Measurements from ENCODE around the gene CIC. TPM values are rescaled to one million over a fixed set of nuclear protein-coding genes. Genes with fewer than 3 reads are reported as not detected.

Gene CIC
- total RNA-seq, 1 experiment from 2014 or later: 54.0 TPM

DNA sequence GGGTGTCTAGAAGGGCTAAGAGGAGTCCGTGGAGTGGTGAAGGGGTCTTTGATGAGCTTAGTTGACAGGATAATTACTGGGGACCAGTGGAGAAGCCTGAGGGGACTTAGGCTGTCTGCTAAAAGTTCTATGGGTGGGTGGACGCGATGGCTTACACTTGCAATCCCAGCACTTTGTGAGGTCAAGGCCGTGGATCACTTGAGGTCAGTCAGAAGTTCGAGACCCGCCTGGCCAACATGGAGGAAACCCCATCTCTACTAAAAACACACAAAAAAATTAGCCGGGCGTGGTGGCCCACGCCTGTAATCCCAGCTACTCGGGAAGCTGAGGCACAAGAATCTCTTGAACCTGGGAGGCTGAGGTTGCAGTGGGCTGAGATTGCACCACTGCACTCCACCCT is 23.8 kb upstream of the CIC start:
- peaks cover 3 to 25% (median 19%) of the 10 kb centered on the region in 3 experiments; a peak in 6 of 7 replicates for H3K36me3 Mint-ChIP-seq (ENCODE audit: insufficient read depth in 1 of 3, low read depth in 3 of 3)
- no peak for TF ChIP-seq CTCF (conservative IDR thresholded peaks at IDR 0.05)
- H3K79me2 ChIP-seq (ENCODE audit: insufficient read depth, low read length): no peaks in the 10 kb centered on the region; the same call in 1 of the 2 replicates

More for the DNA sequence above, 23.8 kb upstream of the CIC start:
- H2AK5ac ChIP-seq (ENCODE audit: insufficient read length, low read length): no peak overlapping the region
- H2BK12ac ChIP-seq (ENCODE audit: insufficient read length, low read depth, low read length): no peak overlapping the region
- H3K4me3 Mint-ChIP-seq: peak overlapping the region in 1 of 2 experiments; percentile 95; a peak in 3 of 5 replicates
- peaks cover 4% of the 10 kb centered on the region for H3K23me2 ChIP-seq (ENCODE audit: insufficient read length, low read depth, low read length, poor library complexity, severe bottlenecking)
- peak overlapping the region; percentile 96 for H3K4me2 ChIP-seq (ENCODE audit: insufficient read depth, insufficient read length, low read length)
- no peak overlapping the region for H4K8ac ChIP-seq (replicated peaks; ENCODE audit: insufficient read length, low read depth, low read length)
- H3K9ac ChIP-seq (ENCODE audit: extremely low read depth, insufficient read length, low read length): no peak overlapping the region
- no peak overlapping the region for H3K18ac ChIP-seq (ENCODE audit: insufficient read length, low read depth, low read length)
- H3K9me3 ChIP-seq (ENCODE audit: control insufficient read depth, low read depth, low read length): no peaks in the 10 kb centered on the region
- H2AFZ ChIP-seq (ENCODE audit: low read length): no peak overlapping the region
- H4K20me1 ChIP-seq (ENCODE audit: control insufficient read depth, insufficient read depth, insufficient read length): no peaks in the 10 kb centered on the region
- H3K79me1 ChIP-seq (ENCODE audit: insufficient read depth, low read depth, low read length, poor library complexity, severe bottlenecking): no peaks in the 10 kb centered on the region
- peaks cover 29 to 38% of the 10 kb centered on the region in 2 experiments for H3K4me1 Mint-ChIP-seq
- no peaks in the 10 kb centered on the region for H3K9me3 Mint-ChIP-seq
- H3T11ph ChIP-seq (ENCODE audit: low read length): no peak overlapping the region
- no peak for DNase-seq
- no peak overlapping the region for H3K14ac ChIP-seq (ENCODE audit: insufficient read depth, low read length)
- no peak overlapping the region for H2BK15ac ChIP-seq (ENCODE audit: low read depth, low read length)
- WGBS (ENCODE audit: extremely low coverage, insufficient read length, low lambda C conversion rate): no CpG with 5 or more reads among the region's 10 CpGs
- no peak overlapping the region for H3K27ac ChIP-seq (ENCODE audit: insufficient read length, low read depth, low read length)
- H3K56ac ChIP-seq (ENCODE audit: insufficient read length, low read depth, low read length): no peak overlapping the region
- H2BK120ac ChIP-seq (ENCODE audit: low read depth, low read length, poor library complexity, severe bottlenecking): no peak overlapping the region
- H3K4ac ChIP-seq (ENCODE audit: low read depth, low read length): no peak overlapping the region
- no peaks in the 10 kb centered on the region; the same call in 1 of the 2 replicates for H3K4me1 ChIP-seq (ENCODE audit: insufficient read depth, low read length)
- H2BK5ac ChIP-seq (ENCODE audit: insufficient read length, low read length): no peak overlapping the region
- H4K5ac ChIP-seq (ENCODE audit: insufficient read length, low read depth, low read length): no peak overlapping the region
- no peaks in the 10 kb centered on the region; the same call in 1 of the 2 replicates for H3K27me3 Mint-ChIP-seq (ENCODE audit: low read depth)
- H2BK20ac ChIP-seq (ENCODE audit: low read depth, low read length, poor library complexity, severe bottlenecking): no peak overlapping the region
- no peaks in the 10 kb centered on the region for H3K27me3 ChIP-seq (ENCODE audit: insufficient read depth, low read length)
- H4K91ac ChIP-seq (ENCODE audit: insufficient read length, low read depth, low read length): no peak overlapping the region
- H3K23ac ChIP-seq (ENCODE audit: insufficient read length, low read depth, low read length): no peak overlapping the region
- H3K27ac Mint-ChIP-seq: peak overlapping the region; percentile 20 to 81 (median 30); a peak in 6 of 7 replicates
